Frontal cortex (tissue), 4 donors: ENCODE results near the gene MTTP. TPM values are rescaled to one million over a fixed set of nuclear protein-coding genes. Genes with fewer than 3 reads are reported as not detected.

Source experiments
- DNase-seq, 2 donors: peaks; one replicate each; pipeline ENCODE4 v3.0.0; 2012; ENCODE audit warnings: low spot score in 2 of 2
- FAIRE-seq: peaks from 2 replicates; lab custom pipeline; 2012; peaks lifted over from hg19 to GRCh38; lab: Jason Lieb, UNC
- total RNA-seq: library from RNA; depleted of rRNA; stranded (reverse); fragments of >200 nt; gene quantifications from one replicate; pipeline ENCODE4 v1.2.3, GENCODE V29; 2014
- donor health status: control.
- donor health status: control.
- donor health status: control.

Gene MTTP
- total RNA-seq, 1 donor from 2014 or later: 2.0 TPM

DNA sequence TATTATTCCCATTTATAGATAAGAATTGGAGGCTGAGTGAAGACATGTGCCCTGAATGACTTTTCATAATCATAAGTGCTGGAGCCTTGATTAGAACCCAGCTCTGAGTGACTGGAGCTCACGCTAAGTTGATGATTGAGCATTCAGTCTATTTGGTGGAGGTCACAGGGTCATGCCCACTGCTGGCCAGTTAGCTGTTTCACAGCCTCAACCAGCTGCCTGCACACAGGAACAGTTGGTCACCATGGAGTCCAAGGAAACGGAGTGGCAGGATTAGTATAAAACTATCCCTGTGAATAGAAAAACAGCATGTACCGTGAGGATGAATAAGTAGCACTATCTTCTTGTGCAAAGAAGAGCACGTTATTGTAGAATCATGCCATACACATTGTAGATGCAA, 84.0 kb downstream of the MTTP start:
- FAIRE-seq (no peak), DNase-seq (no peak)

- DNase-seq (no peak), FAIRE-seq (no peak)
Observed at GRCh38 chr4:99661907-99662306, 87.3 kb downstream of the MTTP start.

DNA sequence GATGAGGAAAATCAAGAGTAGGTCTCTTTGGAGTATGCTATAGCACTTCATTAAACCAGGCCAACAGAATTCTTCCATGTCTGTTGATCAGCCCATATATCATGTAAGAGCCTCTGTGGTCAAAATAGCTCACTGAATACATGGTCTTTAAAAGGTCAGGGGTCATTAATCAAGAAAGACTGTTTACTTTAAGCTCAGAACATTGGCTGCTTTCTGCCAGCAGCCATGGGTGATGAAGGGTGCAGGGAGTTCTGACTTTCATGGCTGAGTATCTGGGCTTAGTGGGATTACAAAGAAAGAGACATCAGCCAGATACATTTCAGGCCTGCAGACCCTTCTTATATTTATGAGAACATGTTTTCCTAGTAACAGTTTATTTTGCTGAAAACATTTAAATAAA, 90.1 kb downstream of the MTTP start:
- DNase-seq (no peak), FAIRE-seq (no peak)

DNA sequence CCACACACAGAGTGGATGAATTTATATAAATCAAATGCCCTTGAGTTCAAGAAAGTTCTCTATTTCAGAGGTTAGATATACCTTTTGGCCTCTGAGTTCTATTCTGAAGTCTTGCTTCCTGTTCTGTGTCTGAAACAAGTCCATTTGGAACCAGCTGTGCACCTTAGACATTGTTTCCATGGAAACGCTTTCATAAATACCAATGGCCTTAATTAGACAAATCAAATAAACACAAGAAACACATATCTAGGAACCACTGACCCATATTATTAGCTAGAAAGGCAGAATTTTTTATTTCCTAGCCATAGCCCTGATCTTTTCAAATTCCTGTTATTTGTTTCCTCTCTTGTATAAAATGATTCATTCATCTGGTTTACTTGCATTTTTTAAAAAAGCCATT, 91.4 kb downstream of the MTTP start:
- DNase-seq: no peak
- FAIRE-seq: no peak

- no peak for DNase-seq
- FAIRE-seq: no peak
Observed at GRCh38 chr4:99668472-99668871, 93.8 kb downstream of the MTTP start.

DNA sequence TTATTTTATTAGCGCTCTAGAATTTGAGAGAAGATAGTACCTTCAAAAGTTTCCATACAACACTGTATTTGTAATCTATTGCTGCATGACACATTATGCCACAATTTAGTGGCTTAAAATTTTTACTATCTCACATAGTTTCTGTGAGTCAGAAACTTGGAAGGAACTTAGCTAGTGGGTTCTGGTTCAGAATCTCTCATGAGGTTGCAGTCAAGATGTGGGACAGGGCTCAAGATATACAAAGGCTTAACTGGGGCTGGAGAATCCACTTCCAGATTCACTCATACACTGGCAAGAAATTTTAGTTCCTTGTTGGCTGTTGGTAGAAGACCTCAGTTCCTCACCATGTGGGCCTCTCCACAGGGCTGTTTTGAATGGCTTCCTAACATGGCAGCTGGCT, 94.5 kb downstream of the MTTP start:
- DNase-seq (no peak), FAIRE-seq (no peak)

- no peak for DNase-seq
- no peak for FAIRE-seq
Observed at GRCh38 chr4:99670409-99671073, 95.9 kb downstream of the MTTP start.

Other genes starting within 250 kb of the MTTP start
- not detected for gene ADH1C, start 222.1 kb upstream of the MTTP start, total RNA-seq
- not detected for gene ADH7, start 139.5 kb upstream of the MTTP start, total RNA-seq
- gene C4orf17, start 63.8 kb upstream of the MTTP start, total RNA-seq: not detected
- gene TRMT10A, start 10.8 kb upstream of the MTTP start, total RNA-seq: 5.3 TPM
- under 0.01 TPM for gene C4orf54, start 83.0 kb downstream of the MTTP start, total RNA-seq
- 0.41 TPM for gene DAPP1, start 242.0 kb downstream of the MTTP start, total RNA-seq